Occipital lobe (tissue), 2 donors: ENCODE data around the gene ACVR1. TPM values are rescaled to one million over a fixed set of nuclear protein-coding genes. Genes with fewer than 3 reads are reported as not detected.
A peak's percentile ranks its signal among the peaks of the same experiment; 100 is the strongest.

ENCODE experiments used
- DNase-seq: peaks from one replicate; lab custom pipeline; 2025; lab: John Stamatoyannopoulos, UW
- total RNA-seq: library from RNA; depleted of rRNA; stranded (reverse); fragments of >200 nt; gene quantifications from one replicate; pipeline ENCODE4 v1.2.3, GENCODE V29; 2014

Gene ACVR1
- total RNA-seq, 1 donor from 2014 or later, result 20.3 TPM

GRCh38 chr2:157856187-157856515, 20.0 kb downstream of the ACVR1 start:
- DNase-seq, result no peak

- no peak for DNase-seq
Observed at GRCh38 chr2:157853820-157854219, 22.3 kb downstream of the ACVR1 start.

- DNase-seq, result no peak
Observed at GRCh38 chr2:157853211-157853610, 22.9 kb downstream of the ACVR1 start.

- DNase-seq, result no peak
Observed at GRCh38 chr2:157849591-157849990, 26.5 kb downstream of the ACVR1 start.

- DNase-seq, result peak; percentile 20
Observed at GRCh38 chr2:157848213-157848612, 27.9 kb downstream of the ACVR1 start.

- DNase-seq, result no peak
Observed at GRCh38 chr2:157845081-157845480, 31.0 kb downstream of the ACVR1 start.

GRCh38 chr2:157843935-157844334, 32.2 kb downstream of the ACVR1 start:
- DNase-seq, result no peak

GRCh38 chr2:157843081-157843480, 33.0 kb downstream of the ACVR1 start:
- DNase-seq, result no peak

- no peak for DNase-seq
Observed at GRCh38 chr2:157842106-157842879, 33.8 kb downstream of the ACVR1 start.

- DNase-seq, result no peak
Observed at GRCh38 chr2:157841485-157841884, 34.6 kb downstream of the ACVR1 start.

GRCh38 chr2:157840568-157841156, 35.5 kb downstream of the ACVR1 start:
- DNase-seq, result no peak

GRCh38 chr2:157839822-157840221, 36.3 kb downstream of the ACVR1 start:
- no peak for DNase-seq

GRCh38 chr2:157839162-157839801, 36.8 kb downstream of the ACVR1 start:
- no peak for DNase-seq

GRCh38 chr2:157838442-157839161, 37.5 kb downstream of the ACVR1 start:
- peak; percentile 11 for DNase-seq

GRCh38 chr2:157837851-157838441, 38.2 kb downstream of the ACVR1 start:
- peak; percentile 28 for DNase-seq

- DNase-seq, result no peak
Observed at GRCh38 chr2:157836531-157836930, 39.6 kb downstream of the ACVR1 start.

GRCh38 chr2:157835425-157835824, 40.7 kb downstream of the ACVR1 start:
- no peak for DNase-seq

- no peak for DNase-seq
Observed at GRCh38 chr2:157835006-157835405, 41.1 kb downstream of the ACVR1 start.

- no peak for DNase-seq
Observed at GRCh38 chr2:157833721-157834120, 42.4 kb downstream of the ACVR1 start.

GRCh38 chr2:157831573-157832315, 44.4 kb downstream of the ACVR1 start:
- no peak for DNase-seq
